GM18511 (cell line): ENCODE measurements around the gene AFAP1L1.
A peak's percentile ranks its signal among the peaks of the same experiment; 100 is the strongest.

ENCODE experiments used
- ATAC-seq: cut with Tn5 transposase; IDR thresholded peaks from one replicate; pipeline ENCODE4 v1.9.1; 2021; ENCODE audit warnings: mild to moderate bottlenecking, moderate library complexity; ENCODE audit not compliant: unreplicated experiment

The AFAP1L1 gene

DNA sequence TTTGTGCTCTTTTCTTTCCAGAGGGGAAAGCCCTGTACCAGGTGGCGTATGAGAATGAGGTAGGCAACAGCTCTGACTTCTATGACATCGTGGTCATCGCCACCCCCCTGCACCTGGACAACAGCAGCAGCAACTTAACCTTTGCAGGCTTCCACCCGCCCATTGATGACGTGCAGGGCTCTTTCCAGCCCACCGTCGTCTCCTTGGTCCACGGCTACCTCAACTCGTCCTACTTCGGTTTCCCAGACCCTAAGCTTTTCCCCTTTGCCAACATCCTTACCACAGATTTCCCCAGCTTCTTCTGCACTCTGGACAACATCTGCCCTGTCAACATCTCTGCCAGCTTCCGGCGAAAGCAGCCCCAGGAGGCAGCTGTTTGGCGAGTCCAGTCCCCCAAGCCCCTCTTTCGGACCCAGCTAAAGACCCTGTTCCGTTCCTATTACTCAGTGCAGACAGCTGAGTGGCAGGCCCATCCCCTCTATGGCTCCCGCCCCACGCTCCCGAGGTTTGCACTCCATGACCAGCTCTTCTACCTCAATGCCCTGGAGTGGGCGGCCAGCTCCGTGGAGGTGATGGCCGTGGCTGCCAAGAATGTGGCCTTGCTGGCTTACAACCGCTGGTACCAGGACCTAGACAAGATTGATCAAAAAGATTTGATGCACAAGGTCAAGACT, 96.5 kb downstream of the AFAP1L1 start:
- ATAC-seq = no peak

DNA sequence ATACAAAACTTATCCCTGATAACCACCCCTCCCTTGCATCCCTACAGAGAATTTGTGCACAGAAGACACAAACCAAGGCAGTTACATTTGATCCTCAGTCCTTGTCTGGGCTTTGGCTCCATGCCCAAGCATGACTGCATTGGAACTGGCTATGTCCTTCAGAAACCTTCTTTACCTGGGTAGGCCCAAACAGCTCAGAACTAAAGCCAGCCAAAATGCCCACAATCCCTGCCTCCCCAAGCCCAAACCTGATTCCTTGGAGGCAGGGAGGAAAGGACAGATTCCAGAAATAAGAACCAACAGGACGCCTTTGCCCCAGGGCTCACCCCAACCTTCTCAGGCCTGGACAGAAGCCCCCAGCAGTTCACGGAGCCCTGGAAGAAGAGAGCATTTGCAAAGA, 99.2 kb downstream of the AFAP1L1 start:
- ATAC-seq = no peak

DNA sequence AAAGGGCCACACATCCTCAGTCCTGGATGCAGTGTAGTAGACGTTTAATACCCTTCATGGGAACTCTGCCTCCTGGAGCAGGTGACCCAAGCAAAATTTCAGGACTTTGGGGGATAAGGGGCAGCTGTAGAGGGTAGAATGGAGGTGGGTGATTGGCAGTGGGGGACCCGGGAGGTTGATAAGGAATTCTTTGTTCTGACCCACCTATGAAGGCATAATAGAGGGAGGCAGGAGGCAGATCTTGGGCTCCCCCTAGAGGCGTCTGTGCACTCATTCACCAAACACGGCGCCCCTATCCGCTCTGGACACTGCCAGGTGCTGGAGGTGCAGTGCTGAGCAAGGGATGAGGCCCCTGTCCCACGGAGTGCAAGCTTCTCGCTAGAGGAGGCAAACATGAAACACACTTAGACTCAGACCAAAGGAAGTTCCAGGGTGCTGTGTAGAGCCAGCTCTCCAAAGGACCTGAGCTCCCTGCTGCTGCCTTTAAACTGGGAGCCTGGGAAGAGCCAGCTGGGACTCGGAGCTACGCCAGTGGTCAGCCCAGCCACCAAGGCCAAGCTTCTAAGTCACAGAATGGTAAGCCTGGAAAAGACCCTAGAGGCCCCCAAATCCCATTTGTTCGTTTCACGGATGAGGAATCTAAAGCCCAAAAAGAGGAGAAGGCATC, 99.8 kb downstream of the AFAP1L1 start:
- ATAC-seq = peak; percentile 87

DNA sequence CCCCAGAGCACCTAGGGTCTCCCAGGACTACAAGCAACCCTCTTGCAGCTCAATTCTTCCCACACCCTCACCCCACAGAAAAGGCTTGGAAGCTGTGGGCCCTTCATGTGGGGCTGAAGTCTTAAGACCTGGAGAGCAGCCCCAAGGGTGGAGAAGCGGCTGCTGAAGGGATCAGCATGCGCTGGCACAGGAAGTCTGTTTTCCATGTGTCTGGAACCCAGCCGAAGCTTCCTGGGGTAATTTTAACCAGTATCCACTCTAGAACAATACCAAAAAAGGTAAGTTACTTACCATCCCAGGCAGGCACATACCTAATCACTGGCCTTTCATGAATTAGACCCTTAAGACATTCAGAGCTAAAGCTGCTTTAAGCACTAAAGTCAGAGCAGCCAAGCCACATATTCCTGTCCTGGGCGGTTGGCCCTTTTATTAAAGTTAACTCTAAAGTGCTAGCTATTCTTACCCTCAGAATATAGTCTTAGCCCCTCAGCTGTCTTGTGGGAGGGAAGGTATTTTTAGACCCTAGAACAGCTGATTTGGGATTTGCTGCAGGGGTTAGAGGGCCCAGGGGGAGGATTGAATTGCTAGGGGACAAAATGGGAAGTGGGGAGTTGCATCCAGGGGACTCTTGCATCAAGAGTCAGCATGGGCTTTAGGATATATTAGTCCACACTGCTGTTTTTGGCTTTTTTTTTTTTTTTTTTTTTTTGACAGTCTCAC, 100.6 kb downstream of the AFAP1L1 start:
- no peak for ATAC-seq

DNA sequence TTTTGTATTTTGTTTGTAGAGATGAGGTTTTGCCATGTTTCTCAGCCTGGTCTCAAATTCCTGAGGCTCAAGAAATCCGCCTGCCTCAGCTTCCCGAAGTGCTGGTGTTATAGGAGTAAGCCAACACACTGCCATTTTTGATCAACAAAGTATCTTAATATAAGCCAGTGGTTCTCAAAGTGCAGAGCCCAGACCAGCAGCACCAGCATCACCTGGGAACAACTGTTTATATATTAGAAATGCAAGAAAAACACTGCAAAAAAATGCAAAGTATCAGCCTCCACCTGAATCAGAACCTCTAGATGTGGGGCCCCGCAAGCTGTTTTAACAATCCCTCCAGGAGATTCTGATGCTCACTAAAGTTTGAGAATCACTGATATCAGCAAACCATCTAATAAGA, 101.3 kb downstream of the AFAP1L1 start:
- no peak for ATAC-seq

DNA sequence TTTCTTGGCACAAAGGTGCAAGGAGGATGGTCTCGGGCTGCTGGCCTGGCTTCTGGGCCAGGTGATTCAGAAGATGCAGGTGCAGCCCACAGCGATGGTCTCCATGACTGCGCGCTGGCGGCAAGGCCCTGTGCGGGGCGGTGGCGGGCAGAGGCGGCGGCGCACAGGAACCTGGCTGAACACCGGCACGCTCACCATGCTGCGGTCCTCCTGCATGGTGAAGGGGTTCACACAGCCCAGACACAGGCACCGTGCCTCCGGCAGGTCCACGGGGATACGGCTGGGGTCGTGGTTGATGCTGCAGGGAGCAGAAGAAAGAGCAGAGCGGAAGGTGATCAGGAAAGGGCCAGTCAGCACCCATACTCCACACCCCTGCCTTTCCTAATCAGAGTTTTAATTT, 102.6 kb downstream of the AFAP1L1 start:
- ATAC-seq = no peak

DNA sequence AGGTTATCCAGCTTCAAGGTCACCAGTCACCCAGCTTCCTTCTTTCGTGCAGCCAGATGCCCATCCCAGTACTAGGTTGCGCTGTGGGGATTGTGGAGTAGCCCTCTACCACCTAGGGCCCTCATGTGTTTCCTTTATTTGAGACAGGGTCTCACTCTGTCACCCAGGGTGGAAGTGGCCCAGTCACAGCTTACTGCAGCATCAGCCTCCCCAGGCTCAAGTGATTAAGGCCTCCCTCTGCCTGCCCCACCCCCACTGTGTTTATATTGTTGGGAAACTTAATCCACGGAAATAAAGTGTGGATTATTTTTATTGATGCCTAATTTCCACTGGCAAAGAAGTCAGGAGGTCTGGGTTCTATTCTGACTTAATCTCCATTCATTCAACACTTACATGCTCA, 103.1 kb downstream of the AFAP1L1 start:
- no peak for ATAC-seq

DNA sequence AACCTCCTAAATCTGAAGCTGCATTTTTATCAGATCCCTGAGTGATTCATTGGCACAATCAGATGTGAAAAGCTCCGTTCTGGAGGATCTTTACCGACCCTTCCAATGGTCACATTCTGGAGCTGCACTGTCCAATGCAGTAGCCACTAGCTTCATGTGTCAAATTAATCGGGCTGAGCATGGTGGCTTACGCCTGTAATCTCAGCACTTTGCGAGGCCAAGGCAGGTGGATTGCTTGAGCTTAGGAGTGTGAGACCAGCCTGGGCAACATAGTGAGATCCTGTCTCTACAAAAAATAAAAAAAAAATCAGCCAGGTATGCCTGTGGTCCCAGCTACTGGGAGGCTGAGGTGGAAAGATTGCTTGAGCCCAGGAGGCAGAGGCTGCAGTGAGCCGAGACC, 103.8 kb downstream of the AFAP1L1 start:
- ATAC-seq = no peak

DNA sequence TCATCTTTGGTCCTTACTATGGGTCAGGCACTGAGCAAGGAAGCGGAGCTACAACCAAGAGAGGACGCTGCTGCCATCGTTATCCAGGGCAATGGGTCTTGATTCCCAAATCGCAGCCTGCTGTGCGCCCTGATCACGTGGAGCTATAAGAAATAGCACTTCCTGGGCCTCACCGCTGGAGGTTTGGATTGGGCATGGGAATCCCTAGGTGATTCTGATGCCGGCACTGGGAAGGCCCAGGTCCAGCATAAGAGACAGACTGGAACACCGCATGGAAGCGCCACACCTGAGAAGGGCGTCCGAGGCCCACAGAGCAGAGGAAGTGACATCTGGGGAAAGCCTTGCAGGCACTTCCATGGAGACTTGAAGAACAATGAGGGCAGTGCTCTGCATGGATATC, 104.4 kb downstream of the AFAP1L1 start:
- no peak for ATAC-seq

DNA sequence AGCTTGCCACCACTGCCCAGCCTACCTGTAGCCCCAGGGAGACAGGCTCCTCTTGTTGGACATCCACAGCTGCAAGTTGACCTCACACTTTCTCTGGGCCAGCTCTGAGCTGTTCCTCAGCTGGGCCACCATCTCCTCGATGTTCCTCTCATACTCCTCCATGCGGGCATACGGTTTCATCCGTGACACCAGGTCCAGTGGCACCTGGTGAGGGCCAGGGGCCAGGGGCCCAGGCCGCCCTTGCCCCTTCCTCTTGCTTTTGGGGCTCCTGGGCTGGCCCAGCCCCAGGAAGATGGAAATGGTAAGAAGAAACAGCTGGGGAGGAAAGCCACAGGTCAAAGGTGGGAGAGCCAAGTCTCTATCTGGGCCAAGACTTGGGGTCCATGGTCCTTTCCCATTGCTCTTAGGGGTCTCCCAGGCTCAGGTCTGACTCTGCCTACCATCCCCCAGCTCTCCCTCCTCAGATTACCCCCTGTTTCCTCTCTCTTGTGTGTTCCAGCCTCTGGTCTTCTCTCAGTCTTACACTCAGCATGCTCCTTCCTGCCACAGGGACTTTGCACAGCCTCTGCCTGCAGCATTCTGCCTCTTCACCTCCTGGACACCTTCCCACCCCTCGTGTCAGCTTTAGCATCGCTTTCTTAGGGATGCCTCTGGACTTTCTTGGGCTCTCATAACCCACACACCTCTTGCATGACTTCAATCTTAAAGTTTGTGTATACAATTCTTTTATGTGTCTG, 105.2 kb downstream of the AFAP1L1 start:
- ATAC-seq = no peak

DNA sequence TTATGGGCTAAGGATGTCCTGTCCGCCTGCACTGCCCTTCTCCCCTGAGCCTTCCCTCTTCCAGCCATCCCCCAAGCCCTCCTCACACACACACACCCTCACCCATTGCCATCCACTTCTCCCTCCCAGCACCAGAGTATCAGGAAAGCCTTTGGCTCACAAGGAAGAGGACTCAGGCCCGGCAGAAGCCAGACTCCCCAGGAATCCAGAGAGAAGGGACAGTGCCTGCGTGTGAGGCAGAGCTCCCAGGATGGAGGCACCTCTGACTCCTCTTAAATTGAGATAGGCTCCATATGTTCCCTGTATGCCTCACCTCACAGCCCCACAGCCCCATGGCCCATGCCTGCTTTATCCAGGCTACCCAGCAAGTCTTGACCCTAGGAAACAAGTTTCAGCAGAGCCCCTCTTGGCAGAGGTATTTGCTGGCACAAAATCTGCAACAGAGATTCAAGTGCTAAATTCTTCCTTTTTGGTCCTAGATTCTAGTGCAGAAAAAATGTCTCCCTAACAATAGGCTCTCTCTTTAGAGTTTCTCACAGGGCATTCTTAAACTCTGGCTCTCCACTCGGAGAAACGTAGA, 106.7 kb downstream of the AFAP1L1 start:
- no peak for ATAC-seq

DNA sequence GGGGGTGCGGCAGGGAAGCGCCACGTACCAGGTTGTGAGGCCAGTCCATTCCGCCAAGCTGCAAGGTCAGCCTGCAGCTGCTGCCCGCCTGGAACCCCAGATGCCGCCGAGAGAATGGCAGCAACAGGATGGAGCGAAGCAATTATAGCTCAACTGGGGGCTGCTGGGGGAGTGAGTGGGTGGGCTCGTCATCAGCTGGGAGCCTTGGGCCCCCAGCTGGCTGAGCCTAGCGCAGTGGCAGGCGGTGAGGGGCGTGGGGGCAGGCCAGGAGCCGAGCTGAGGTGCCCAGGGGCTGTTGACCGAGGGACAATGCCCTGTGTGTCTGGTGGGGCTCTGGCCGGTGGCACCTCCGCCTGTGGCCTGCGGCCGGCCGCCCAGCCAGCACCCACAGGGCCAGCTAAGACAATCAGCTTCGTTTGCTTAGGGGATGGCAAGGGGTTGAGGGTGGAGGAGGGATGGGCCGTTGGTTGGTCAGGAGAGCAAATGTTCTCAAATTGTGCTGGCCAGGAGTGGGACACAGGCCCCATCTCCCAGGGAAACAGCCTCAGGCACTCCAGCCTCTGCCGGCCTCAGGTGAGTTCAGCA, 107.6 kb downstream of the AFAP1L1 start, which contains the start of gene IL17B:
Gene IL17B (minus strand): TSS at position 116 of the 585 bp plus-strand sequence. CDS start 67 bp downstream, at position 49.
- no peak for ATAC-seq

DNA sequence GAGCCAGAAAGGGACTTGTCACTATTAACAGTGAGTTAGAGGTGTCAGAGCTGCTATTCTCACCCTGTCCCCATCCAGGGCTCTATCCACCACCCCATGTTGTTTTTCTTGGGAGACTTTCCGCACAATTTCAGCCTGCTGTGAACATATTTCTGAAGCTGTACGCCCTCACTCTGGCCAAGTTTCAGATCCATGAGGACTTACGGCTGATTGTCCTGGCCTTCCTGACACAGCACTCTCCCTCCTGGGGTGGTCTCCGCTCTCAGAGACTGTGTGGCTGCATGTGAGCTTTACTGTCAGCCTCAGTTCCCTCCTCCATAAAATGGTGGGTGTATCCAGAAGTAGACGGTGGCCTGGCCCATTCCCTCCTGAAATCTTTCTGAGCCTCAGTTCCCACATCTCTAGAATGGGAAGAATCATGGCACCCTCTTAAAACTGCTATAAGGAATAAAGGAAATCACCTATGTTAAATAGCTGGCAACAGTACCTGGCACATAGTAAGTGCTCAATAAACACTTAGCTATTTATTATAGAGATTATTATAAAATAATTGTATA, 108.2 kb downstream of the AFAP1L1 start:
- no peak for ATAC-seq

DNA sequence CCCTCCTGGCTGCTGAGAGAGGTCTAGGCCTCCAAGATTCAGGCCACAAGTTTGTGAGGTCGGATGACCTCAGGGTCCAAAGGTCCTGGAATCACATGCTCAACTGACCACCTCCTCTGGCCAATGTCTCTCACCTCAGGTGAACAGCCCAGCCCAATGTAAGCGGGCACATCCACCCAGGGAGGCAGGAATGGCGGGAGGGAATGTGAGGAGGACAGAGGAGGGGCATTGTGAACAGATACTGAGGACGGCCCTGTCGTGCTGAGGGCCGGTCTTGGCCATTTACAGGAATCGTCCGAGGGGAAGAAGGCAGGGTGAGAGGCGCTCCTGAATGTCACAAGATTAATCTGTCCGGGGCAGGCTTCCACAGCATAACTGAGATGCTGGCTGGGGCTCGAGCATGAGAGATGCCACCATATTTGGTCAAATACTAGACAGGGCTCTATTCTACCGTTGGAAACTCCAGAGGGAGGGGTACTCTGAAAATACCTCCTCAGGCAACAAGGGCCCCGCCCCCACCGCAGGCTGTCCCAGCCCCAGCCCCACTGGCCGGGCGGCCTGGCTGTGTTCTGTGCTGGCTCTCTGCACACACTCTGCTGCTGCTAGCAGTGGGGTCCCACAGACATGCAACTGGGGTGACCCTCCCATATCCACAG, 108.9 kb downstream of the AFAP1L1 start:
- no peak for ATAC-seq

DNA sequence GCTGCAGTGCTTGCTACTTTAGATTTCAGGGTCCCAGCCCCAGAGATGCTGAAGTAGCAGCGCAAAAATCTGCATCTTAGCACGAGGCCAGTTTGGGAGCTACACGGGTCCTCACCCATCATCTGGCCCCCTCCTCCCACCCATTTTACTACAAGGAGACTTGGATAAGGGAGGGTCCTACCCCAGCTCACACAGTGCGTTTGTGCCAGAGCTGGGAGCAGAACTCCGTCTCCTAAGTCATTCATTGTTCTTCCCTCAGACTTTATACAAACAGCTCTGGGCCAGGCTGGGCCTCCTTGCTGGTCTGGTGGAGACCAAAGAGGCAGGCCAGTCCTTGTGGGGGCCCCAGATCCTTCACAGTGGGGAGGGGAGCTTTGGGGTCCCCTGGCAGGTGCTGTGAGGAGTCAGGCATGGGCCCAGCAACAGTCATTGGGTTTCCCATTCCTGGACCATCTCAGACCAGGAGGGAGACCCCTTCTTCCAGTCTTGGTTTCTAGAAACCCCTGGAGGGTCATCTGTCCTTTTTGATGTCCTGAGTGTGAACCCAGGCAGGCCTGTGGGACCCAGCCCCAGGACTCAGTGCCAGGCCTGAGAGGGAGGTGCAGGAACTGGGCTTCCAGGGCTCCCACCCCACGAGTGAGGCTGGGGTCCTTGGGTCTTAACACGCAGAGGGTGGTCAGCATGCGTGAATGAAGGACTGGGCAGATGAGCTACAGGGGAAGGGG, 109.8 kb downstream of the AFAP1L1 start:
- ATAC-seq = peak; percentile 35

DNA sequence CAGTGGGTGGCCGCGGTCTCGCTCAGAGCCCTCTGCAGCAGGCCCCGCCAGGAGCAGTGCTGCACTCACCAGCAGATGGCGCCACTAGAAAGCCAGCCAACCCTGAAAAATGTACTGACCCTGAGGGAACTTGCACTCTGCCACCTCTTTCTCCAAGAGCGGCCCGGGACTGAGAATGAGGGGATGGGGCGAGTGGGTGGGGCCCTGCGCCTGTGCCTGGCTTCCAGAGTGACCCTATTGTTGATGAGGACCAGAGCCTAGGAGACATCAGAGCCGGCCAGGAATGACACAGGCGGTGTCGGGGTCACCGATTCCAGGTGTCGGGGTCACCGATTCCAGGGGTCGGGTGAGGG, 110.3 kb downstream of the AFAP1L1 start:
- peak; percentile 85 for ATAC-seq

DNA sequence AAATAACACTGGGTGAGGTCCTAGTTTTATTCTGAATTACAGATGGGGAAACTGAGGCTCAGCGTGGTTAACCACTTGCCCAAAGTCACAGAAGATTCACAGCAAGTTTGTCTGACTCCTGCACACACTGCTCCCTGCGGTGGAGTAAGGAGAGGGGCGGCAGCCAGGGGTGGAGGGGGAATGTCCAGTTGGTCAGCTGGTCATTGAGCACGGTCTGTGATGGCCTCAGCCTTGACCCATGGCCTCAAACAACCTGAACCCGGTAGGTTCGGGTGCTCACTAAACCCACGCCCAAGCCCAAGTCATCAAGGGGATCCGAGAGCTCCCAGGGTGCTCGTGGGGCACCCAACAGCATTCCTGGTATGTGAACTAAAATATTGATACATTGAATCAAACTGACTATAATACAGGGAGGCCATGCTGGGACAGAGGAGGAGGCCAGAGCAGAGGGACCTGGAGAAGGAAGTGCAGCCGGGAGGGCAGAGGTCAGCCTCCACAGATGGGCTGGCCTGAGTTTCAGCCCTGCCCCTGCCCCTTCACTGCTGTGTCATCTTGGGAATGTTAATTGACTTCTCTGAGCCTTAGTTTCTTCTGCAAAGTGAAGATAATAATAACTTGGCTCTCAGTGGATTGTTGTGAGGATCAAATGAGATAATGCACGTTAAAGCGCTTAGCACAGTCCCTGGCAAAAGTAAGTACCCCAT, 111.0 kb downstream of the AFAP1L1 start:
- no peak for ATAC-seq

DNA sequence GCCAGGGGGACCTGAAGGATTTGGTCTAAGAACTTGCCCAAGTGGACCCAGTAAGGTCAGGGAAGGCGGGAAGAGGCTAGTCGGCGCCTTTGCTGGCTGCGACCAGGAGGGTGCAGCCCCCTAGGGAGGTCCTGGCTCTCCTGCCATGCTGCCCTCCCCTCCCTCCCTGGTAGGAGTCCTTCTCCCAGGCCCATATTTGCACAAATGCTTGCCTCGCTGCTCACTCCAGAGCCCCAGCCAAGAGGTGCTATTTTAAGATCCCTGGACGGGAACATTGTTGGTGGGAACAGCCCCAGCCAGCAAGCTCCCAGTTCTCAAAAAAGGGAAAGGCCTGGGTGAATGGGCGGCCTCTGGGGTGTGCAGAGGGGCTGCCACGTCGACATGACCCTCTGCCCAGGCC, 111.7 kb downstream of the AFAP1L1 start:
- no peak for ATAC-seq

DNA sequence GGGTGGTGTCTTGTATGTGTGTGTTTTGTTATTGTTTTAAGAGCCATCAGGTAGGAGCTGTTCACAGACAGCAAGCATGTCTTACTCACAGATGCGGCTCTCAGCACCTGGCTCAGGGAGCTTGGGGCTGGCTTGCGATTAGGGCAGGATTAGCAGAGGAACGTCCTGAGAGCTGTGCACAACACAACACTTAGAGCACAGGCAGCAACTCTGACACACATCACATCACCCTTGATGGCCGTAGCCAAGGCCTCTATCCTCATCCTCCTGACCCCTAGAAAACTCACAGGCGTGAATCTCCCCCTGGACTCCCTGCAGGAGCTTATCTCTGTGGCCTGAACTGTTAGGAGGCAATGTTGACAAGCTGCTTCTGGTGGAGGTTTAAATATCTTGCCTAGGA, 114.5 kb downstream of the AFAP1L1 start:
- no peak for ATAC-seq
